Measurements from ENCODE around the gene TNFAIP6. TPM values are rescaled to one million over a fixed set of nuclear protein-coding genes. Genes with fewer than 3 reads are reported as not detected.

Gene TNFAIP6
- total RNA-seq, 1 experiment from 2014 or later, result not detected

DNA sequence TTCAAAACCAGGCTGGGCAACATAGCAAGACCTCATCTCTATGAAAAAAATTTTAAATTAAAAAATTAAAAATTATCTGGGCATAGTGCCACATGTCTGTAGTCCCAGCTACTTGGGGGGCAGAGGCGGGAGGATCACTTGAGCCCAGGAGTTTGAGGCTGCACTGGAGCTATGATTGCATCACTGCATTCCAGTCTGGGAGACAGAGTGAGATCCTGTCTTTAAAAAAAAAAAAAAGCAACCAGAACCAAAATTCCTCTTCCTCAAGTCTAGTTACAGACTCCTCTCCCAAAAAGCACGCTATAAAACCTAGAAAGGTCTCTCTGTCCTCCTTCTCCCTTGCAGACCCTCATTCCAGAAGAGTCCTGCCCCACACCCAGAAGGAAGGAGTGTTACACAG lies 23.9 kb downstream of the TNFAIP6 start:
- intact Hi-C loops (cut with micrococcal nuclease; ENCODE audit: unreplicated experiment), result no loop called here
- no TSS peak for BruUV-seq (replicated peaks)
- no peak overlapping the region for H3K27ac Mint-ChIP-seq (ENCODE audit: unreplicated experiment)
- no peaks in the 10 kb centered on the region for H3K9me3 Mint-ChIP-seq (ENCODE audit: unreplicated experiment)
- POLR2A ChIA-PET, result no interaction called here
- Histone ChIP-seq H3K4me1 (no peaks in the 10 kb centered on the region), H3K27me3 (replicated peaks; ENCODE audit: control insufficient read depth, insufficient read depth, low read length) (no peaks in the 10 kb centered on the region), H3K9me3 (no peaks in the 10 kb centered on the region), H3K36me3 (ENCODE audit: control insufficient read depth, insufficient read depth, low read length) (no peaks in the 10 kb centered on the region), H3K4me3 (ENCODE audit: low read depth, low read length) (no peak overlapping the region)
- DNase-seq, result no peak
- no peaks in the 10 kb centered on the region for H3K27me3 Mint-ChIP-seq (ENCODE audit: insufficient read depth, unreplicated experiment)
- no peaks in the 10 kb centered on the region for H3K4me1 Mint-ChIP-seq (ENCODE audit: low read depth, unreplicated experiment)
- no peak for TF ChIP-seq CTCF (IDR thresholded peaks at IDR 0.05; ENCODE audit: insufficient read depth in 1 of 2, low read depth in 1 of 2, low read length in 1 of 2, severe bottlenecking in 1 of 2, unreplicated experiment in 1 of 2)
- CTCF ChIA-PET, result no interaction called here
- H3K4me3 Mint-ChIP-seq (ENCODE audit: unreplicated experiment), result no peak overlapping the region
- no peaks in the 10 kb centered on the region for H3K36me3 Mint-ChIP-seq (ENCODE audit: insufficient read depth, unreplicated experiment)

DNA sequence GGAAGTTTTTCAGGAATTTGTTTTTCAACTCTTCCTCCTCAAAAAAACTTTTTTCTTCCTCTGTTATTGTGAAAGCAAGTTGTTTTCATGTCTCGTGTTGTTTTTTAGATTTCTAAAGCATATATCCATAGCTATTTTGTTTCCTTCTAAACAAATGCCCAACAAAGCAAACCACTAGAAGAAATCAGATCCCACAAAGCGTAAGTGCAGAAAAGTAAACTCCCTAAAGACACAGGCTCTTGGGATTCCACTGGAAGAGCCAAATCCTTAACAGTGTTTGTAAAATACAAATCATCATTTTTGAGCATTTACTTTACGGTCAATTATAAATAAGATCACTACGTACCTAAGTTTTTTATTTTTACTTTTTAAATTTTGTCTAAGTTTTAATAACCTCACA lies 30.6 kb downstream of the TNFAIP6 start:
- Mint-ChIP-seq H3K9me3 (ENCODE audit: unreplicated experiment) (no peaks in the 10 kb centered on the region), H3K4me3 (ENCODE audit: unreplicated experiment) (no peak overlapping the region), H3K27ac (ENCODE audit: unreplicated experiment) (no peak overlapping the region), H3K27me3 (ENCODE audit: insufficient read depth, unreplicated experiment) (no peaks in the 10 kb centered on the region), H3K36me3 (ENCODE audit: insufficient read depth, unreplicated experiment) (no peaks in the 10 kb centered on the region), H3K4me1 (ENCODE audit: low read depth, unreplicated experiment) (no peaks in the 10 kb centered on the region)
- ChIA-PET POLR2A (no interaction called here), CTCF (no interaction called here)
- DNase-seq, result no peak
- no peak overlapping the region for H3K4me3 ChIP-seq (ENCODE audit: low read depth, low read length)
- no peak for TF ChIP-seq CTCF (IDR thresholded peaks at IDR 0.05; ENCODE audit: insufficient read depth in 1 of 2, low read depth in 1 of 2, low read length in 1 of 2, severe bottlenecking in 1 of 2, unreplicated experiment in 1 of 2)
- no peaks in the 10 kb centered on the region for H3K4me1 ChIP-seq
- H3K9me3 ChIP-seq, result no peaks in the 10 kb centered on the region
- no TSS peak for BruUV-seq (replicated peaks)
- intact Hi-C loops (cut with micrococcal nuclease; ENCODE audit: unreplicated experiment), result no loop called here
- H3K36me3 ChIP-seq (ENCODE audit: control insufficient read depth, insufficient read depth, low read length), result no peaks in the 10 kb centered on the region
- no peaks in the 10 kb centered on the region for H3K27me3 ChIP-seq (replicated peaks; ENCODE audit: control insufficient read depth, insufficient read depth, low read length)

GRCh38 chr2:151391436-151391835 lies 34.0 kb downstream of the TNFAIP6 start:
- H3K27me3 ChIP-seq (replicated peaks; ENCODE audit: control insufficient read depth, insufficient read depth, low read length), result no peaks in the 10 kb centered on the region
- no peaks in the 10 kb centered on the region for H3K36me3 Mint-ChIP-seq (ENCODE audit: insufficient read depth, unreplicated experiment)
- no peaks in the 10 kb centered on the region for H3K9me3 Mint-ChIP-seq (ENCODE audit: unreplicated experiment)
- H3K4me1 Mint-ChIP-seq (ENCODE audit: low read depth, unreplicated experiment), result no peaks in the 10 kb centered on the region
- H3K27me3 Mint-ChIP-seq (ENCODE audit: insufficient read depth, unreplicated experiment), result no peaks in the 10 kb centered on the region
- BruUV-seq (replicated peaks), result no TSS peak
- no peak for DNase-seq
- CTCF ChIA-PET, result no interaction called here
- H3K4me1 ChIP-seq, result no peaks in the 10 kb centered on the region
- no peak for TF ChIP-seq CTCF (IDR thresholded peaks at IDR 0.05; ENCODE audit: insufficient read depth in 1 of 2, low read depth in 1 of 2, low read length in 1 of 2, severe bottlenecking in 1 of 2, unreplicated experiment in 1 of 2)
- H3K27ac Mint-ChIP-seq (ENCODE audit: unreplicated experiment), result no peak overlapping the region
- H3K4me3 ChIP-seq (ENCODE audit: low read depth, low read length), result no peak overlapping the region
- no peak overlapping the region for H3K4me3 Mint-ChIP-seq (ENCODE audit: unreplicated experiment)
- POLR2A ChIA-PET, result no interaction called here
- no peaks in the 10 kb centered on the region for H3K36me3 ChIP-seq (ENCODE audit: control insufficient read depth, insufficient read depth, low read length)
- no peaks in the 10 kb centered on the region for H3K9me3 ChIP-seq
- intact Hi-C loops (cut with micrococcal nuclease; ENCODE audit: unreplicated experiment), result no loop called here

Data from Caco-2 (cell line).